Stimulated activated naive CD8-positive, alpha-beta T cell treated with anti-CD3 and anti-CD28 coated beads, Interleukin-15, Interleukin-2, amounts not matched to agents 100 ng/mL and 50 ng/mL, for 24 hours (primary cell): Measurements from ENCODE around the gene DSCAML1.

Source experiments
- H3K27ac Mint-ChIP-seq: one replicate; pipeline ENCODE4 v1.8.0; 2021; ENCODE audit warnings: mild to moderate bottlenecking, mixed read lengths
- H3K27me3 Mint-ChIP-seq: one replicate; pipeline ENCODE4 v1.8.0; 2021; ENCODE audit warnings: mixed read lengths
- H3K36me3 Mint-ChIP-seq: one replicate; pipeline ENCODE4 v1.8.0; 2021; ENCODE audit warnings: low read depth, mixed read lengths
- H3K4me1 Mint-ChIP-seq: one replicate; pipeline ENCODE4 v1.8.0; 2021; ENCODE audit warnings: low read depth, mixed read lengths
- H3K4me3 Mint-ChIP-seq: one replicate; pipeline ENCODE4 v1.8.0; 2021; ENCODE audit warnings: mild to moderate bottlenecking, mixed read lengths
- H3K9me3 Mint-ChIP-seq: one replicate; pipeline ENCODE4 v1.8.0; 2021; ENCODE audit warnings: mixed read lengths

The DSCAML1 gene

GRCh38 chr11:117390743-117391142 lies 406.3 kb downstream of the DSCAML1 start:
- Mint-ChIP-seq H3K4me1 (no peaks in the 10 kb centered on the region), H3K9me3 (no peaks in the 10 kb centered on the region), H3K4me3 (no peak overlapping the region), H3K27me3 (no peaks in the 10 kb centered on the region), H3K36me3 (peaks cover 50% of the 10 kb centered on the region), H3K27ac (no peak overlapping the region)

DNA sequence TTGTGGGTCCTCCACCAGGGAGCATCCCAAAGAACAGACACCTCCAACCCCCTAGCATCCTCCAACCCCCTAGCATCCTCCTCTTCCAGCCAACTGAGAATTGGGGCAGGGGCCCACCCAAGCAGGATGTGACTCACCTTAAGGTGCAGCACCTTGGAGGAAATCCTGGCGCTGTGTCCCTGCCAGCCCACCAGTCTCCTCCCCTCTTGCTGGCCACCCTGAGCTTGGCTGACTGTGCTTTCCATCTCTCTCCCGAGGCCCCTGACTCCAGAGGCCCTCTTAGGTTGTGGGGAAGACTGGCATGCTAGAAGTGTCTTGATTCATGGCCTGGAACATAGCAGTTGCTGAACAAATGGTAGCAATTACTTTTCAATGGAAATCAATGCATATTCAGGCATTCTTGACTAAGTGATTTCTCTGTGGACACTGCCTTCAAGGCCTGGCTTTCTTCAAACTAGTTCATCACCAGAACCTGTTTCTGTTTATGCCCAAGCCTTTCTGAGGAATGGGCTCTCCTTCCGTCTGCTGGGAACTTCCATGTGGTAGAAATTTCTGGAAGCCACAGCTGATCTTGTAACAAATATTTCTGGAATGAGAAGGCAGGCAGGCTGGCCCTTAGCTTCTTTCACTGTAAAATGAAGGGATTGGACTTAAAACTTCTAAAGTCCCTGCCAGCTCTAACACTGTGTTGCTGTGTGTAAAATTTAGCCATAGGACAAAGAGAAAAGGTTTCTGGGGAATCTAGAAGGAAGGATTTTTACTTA lies 408.8 kb downstream of the DSCAML1 start:
- H3K27ac Mint-ChIP-seq: no peak overlapping the region
- H3K36me3 Mint-ChIP-seq: peaks cover 29% of the 10 kb centered on the region
- H3K27me3 Mint-ChIP-seq: no peaks in the 10 kb centered on the region
- no peak overlapping the region for H3K4me3 Mint-ChIP-seq
- H3K9me3 Mint-ChIP-seq: no peaks in the 10 kb centered on the region
- no peaks in the 10 kb centered on the region for H3K4me1 Mint-ChIP-seq

GRCh38 chr11:117385906-117386305 lies 411.1 kb downstream of the DSCAML1 start:
- no peaks in the 10 kb centered on the region for H3K27me3 Mint-ChIP-seq
- peaks cover 22% of the 10 kb centered on the region for H3K36me3 Mint-ChIP-seq
- H3K4me1 Mint-ChIP-seq: no peaks in the 10 kb centered on the region
- no peaks in the 10 kb centered on the region for H3K9me3 Mint-ChIP-seq
- H3K27ac Mint-ChIP-seq: no peak overlapping the region
- H3K4me3 Mint-ChIP-seq: no peak overlapping the region

DNA sequence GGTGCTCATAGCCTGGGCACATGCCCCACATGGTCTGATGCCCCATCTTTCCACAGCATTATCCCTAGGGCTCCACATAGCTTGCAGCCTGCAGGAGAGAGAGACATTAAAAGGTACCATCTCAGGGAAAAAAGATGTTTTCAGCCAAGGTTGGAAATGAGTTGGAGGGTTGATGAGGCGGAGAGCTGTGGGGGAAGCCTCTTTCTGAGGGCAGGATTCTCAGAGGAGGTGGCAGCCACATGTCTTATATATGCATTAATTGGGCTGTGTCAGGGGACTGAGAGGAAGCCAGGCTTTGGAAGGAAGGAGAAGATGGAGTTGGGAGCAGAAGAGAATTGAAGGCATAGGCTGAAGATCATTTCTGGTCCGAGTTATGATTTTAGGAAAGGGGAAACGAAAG lies 411.5 kb downstream of the DSCAML1 start:
- H3K27me3 Mint-ChIP-seq: no peaks in the 10 kb centered on the region
- peaks cover 24% of the 10 kb centered on the region for H3K36me3 Mint-ChIP-seq
- no peaks in the 10 kb centered on the region for H3K9me3 Mint-ChIP-seq
- H3K4me3 Mint-ChIP-seq: no peak overlapping the region
- no peaks in the 10 kb centered on the region for H3K4me1 Mint-ChIP-seq
- no peak overlapping the region for H3K27ac Mint-ChIP-seq

DNA sequence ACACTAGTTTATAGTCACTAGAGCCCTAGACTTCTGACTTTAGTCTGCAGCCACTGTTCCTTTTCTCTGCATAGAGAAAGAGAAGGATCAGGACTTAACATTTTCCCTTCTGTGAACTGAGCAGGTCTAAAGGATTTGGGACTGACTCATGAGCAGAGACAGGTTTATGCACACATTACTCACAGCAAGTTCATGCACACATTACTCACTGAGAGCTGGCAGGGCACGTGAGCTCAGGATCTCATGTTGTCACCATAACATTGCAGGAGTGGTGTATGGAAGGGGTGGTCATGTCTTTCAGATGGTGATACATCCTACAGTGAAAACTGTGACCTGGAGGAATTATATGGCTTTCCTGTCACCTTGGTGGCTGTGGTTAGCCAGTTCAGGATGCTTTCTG lies 413.0 kb downstream of the DSCAML1 start:
- Mint-ChIP-seq H3K9me3 (no peaks in the 10 kb centered on the region), H3K4me1 (no peaks in the 10 kb centered on the region), H3K27ac (peak overlapping the region; percentile 24), H3K36me3 (peaks cover 22% of the 10 kb centered on the region), H3K27me3 (no peaks in the 10 kb centered on the region), H3K4me3 (no peak overlapping the region)

DNA sequence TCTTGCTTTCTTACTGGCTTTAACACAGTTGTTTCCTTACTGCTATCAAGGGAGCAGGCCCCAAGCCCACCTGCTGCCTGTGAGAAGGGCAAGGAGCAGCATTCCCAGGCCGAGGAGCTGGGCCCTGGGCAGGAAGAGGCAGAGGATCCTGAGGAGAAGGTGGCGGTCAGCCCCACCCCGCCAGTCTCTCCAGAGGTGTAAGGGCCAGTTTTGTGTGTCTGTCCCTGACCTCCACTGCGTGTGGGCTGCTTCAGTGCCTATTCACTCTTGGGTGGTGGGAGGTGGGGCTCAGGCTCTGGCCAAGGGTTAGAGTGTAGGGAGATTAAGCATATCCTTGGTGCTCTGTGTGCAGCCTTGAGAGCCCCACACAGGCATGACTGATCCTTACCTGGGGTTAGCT lies 414.3 kb downstream of the DSCAML1 start:
- Mint-ChIP-seq H3K4me1 (no peaks in the 10 kb centered on the region), H3K27ac (no peak overlapping the region), H3K27me3 (no peaks in the 10 kb centered on the region), H3K9me3 (no peaks in the 10 kb centered on the region), H3K4me3 (no peak overlapping the region), H3K36me3 (peaks cover 15% of the 10 kb centered on the region)

- Mint-ChIP-seq H3K4me3 (no peak overlapping the region), H3K27me3 (no peaks in the 10 kb centered on the region), H3K4me1 (no peaks in the 10 kb centered on the region), H3K27ac (no peak overlapping the region), H3K9me3 (no peaks in the 10 kb centered on the region), H3K36me3 (peaks cover 15% of the 10 kb centered on the region)
Observed at GRCh38 chr11:117381481-117382387, 415.3 kb downstream of the DSCAML1 start.

DNA sequence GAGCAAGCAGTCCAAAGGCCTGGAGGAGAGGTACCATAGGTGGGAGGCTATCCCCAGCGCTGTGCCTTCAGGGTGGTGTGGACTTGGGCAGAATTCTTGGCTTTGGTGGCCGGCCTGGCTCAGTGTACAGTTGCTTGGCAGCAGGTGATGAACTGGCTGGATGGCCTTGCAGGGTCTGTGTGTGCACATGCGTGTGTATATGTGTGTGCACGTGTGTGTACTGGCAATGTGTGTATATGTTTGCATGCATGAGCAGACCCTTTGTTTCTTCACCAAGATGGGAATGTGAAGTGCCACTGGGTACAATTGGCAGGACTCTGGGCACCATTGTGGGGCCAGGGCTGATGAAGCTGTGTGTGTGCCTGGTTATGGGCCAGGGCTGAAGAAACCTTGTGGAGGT lies 416.3 kb downstream of the DSCAML1 start:
- Mint-ChIP-seq H3K9me3 (no peaks in the 10 kb centered on the region), H3K4me1 (no peaks in the 10 kb centered on the region), H3K36me3 (peaks cover 26% of the 10 kb centered on the region), H3K4me3 (no peak overlapping the region), H3K27me3 (no peaks in the 10 kb centered on the region), H3K27ac (no peak overlapping the region)

- no peaks in the 10 kb centered on the region for H3K27me3 Mint-ChIP-seq
- H3K4me1 Mint-ChIP-seq: no peaks in the 10 kb centered on the region
- H3K36me3 Mint-ChIP-seq: peaks cover 39% of the 10 kb centered on the region
- no peaks in the 10 kb centered on the region for H3K9me3 Mint-ChIP-seq
- no peak overlapping the region for H3K4me3 Mint-ChIP-seq
- H3K27ac Mint-ChIP-seq: no peak overlapping the region
Observed at GRCh38 chr11:117378976-117379865, 417.8 kb downstream of the DSCAML1 start.
